HG02763 (cell line): Measurements from ENCODE around the gene NDE1.
"Not testable (repeated sequence)": the region's sequence is repeated elsewhere in the genome, so short reads cannot be mapped to it uniquely, and the experiment has no call there.

Experiments used
- ATAC-seq: cut with Tn5 transposase; IDR thresholded peaks from one replicate; pipeline ENCODE4 v1.9.1; 2021; ENCODE audit warnings: mild to moderate bottlenecking, moderate library complexity; ENCODE audit not compliant: unreplicated experiment

The NDE1 gene

GRCh38 chr16:15649727-15650018 is 372 bp upstream of the NDE1 start:
- ATAC-seq, result no peak

DNA sequence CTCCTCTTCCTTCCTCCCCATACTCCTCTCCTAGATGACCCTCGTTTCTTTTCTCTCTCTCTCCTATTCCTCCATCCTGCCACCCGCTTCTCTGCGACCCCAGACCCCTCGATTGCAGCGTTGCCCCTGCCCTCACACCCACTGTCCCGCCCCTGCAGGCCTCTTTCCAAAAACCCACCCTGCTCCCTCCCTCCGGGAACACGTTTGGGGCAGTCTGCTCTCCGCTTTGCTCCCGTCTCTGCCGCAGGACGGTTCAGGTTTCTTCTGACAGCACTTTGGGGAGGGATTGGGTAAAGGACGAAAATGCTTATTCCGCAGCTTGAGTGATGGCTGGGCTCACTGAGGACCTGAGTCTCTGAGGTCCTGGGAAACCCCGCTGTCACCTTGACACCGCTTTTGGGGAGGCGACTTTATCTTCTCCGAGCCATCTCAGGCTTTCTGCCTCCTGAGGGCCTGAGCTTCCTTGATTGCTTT is 690 bp downstream of the NDE1 start:
- ATAC-seq, result no peak

DNA sequence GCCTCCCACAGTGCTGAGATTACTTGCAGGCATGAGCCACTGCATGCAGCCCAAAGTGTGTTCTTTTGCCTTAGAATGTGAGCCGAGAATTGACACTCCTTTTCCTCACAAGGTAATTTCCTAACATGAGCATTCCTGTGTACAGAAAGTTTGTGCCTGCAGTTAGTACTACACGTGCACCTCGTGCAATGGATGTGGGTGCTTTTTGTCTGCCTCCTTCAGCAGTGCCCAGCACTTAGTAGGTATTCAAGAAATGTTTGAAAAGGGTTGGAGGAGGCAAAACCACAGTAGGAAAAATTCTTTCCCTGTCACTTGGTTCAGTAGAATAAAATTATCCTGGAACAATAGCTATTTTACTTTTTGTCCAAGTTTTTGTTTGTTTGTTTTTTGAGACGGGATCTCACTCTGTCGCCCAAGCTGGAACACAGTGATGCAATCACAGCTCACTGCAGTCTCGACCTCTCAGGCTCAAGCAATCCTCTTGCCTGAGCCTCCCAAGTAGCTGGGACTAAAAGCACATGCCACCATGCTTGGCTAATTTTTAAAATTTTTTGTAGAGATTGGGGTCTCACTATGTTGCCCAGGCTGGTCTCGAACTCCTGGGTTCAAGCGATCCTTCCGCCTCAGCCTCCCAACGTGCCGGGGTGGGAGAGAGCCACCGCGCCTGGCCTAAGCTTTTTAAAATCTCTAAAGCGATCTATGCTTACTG is 2.4 kb downstream of the NDE1 start:
- ATAC-seq, result no peak

- ATAC-seq, result no peak
Observed at GRCh38 chr16:15653227-15653626, 3.2 kb downstream of the NDE1 start.

DNA sequence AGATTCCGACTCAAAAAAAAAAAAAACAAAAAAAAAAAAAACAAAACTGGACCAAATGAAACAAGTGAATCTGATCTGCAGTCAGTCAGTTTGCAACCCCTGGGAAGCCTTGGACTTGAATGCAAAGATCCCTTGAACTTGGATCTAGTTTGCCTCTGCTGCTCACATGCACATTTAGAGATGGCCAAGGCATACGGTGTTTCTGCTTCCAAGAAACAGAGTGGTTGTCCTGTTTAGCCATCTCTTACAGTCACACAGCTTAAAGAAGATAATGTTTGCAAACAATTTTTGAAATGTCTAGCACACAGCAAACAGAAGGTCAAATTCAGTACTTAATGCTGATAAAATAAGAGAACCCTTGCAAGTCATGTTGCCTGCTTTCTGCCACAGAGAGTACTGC is 4.5 kb downstream of the NDE1 start:
- no peak for ATAC-seq

DNA sequence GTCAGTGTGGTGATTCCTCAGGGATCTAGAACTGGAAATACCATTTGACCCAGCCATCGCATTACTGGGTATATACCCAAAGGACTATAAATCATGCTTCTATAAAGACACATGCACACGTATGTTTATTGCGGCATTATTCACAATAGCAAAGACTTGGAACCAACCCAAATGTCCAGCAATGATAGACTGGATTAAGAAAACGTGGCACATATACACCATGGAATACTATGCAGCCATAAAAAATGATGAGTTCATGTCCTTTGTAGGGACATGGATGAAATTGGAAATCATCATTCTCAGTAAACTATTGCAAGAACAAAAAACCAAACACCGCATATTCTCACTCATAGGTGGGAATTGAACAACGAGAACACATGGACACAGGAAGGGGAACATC is 5.5 kb downstream of the NDE1 start:
- not testable (repeated sequence) for ATAC-seq

- no peak for ATAC-seq
Observed at GRCh38 chr16:15658149-15658548, 8.1 kb downstream of the NDE1 start.

DNA sequence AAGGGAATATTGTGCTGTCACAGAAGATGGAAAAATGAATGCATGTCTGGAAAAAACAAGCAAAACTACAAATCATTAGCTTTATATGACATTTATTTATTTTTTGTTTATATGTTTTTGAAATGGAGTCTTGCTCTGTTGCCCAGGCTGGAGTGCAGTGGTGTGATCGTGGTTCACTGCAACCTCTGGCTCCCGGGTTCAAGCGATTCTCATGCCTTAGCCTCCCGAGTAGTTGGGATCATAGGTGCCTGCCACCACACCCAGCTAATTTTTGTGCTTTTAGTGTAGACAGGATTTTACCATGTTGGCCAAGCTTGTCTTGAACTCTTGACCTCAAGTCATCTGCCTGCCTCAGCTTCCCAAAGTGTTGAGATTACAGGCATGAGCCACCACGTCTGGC is 8.5 kb downstream of the NDE1 start:
- ATAC-seq, result no peak

DNA sequence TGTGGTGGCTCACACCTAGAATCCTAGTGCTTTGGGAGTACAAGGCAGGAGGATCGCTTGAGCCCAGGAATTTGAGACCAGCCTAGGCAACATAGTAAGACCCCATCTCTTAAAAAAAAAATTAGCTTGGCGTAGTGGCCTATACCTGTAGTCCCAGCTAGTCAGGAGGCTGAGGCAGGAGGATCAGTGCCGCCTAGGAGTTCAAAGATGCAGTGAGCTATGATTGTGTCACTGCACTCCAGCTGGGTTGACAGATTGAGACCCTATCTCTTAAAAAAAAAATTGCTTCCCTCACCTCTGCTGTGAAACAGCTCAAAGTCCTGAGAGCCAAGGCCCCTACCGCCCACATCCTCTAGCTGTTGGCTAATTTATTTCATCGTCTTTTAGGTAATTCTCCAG is 10.2 kb downstream of the NDE1 start:
- no peak for ATAC-seq

DNA sequence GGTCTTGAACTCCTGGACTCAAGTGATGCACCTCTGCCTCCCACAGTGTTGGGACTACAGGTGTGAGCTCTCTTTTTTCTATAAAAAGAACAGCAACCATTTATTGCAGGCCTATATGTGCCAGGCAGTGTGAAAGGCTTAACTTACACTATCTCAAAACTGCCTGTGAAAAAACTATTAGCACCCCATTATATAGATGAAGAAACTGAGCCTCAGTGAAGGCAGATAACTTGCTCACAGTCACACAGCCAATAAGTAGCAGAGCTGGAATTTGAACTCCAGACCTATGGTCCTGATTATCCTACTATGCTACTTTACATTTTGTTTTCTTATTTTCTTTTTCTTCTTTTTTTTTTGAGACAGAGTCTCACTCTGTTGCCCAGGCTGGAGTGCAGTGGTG is 15.1 kb downstream of the NDE1 start:
- no peak for ATAC-seq

DNA sequence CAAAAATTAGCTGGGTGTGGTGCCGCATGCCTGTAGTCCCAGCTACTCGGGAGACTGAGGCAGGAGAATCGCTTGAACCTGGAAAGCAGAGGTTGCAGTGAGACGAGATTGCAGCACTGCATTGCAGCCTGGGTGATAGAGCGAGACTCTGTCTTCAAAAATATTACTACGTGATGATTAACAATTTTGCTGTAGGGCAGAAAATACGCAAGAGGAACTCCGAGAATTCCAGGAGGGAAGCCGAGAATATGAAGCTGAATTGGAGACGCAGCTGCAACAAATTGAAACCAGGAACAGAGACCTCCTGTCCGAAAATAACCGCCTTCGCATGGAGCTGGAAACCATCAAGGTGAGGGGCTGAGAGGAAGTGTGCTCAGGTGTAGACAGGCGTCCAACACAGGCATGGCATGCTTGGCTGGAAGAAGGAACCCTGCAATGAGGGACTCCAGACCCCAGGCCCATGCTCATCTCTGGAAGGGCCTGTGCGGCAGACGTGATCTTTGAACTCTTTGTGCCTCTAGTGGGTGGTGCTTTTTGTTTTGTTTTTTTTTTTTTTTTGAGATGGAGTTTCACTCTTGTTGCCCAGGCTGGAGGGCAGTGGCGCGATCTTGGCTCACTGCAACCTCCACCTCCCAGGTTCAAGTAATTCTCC is 17.2 kb downstream of the NDE1 start:
- ATAC-seq, result no peak

GRCh38 chr16:15671530-15672117 is 21.6 kb downstream of the NDE1 start:
- no peak for ATAC-seq

- not testable (repeated sequence) for ATAC-seq
Observed at GRCh38 chr16:15672127-15672513, 22.1 kb downstream of the NDE1 start.

DNA sequence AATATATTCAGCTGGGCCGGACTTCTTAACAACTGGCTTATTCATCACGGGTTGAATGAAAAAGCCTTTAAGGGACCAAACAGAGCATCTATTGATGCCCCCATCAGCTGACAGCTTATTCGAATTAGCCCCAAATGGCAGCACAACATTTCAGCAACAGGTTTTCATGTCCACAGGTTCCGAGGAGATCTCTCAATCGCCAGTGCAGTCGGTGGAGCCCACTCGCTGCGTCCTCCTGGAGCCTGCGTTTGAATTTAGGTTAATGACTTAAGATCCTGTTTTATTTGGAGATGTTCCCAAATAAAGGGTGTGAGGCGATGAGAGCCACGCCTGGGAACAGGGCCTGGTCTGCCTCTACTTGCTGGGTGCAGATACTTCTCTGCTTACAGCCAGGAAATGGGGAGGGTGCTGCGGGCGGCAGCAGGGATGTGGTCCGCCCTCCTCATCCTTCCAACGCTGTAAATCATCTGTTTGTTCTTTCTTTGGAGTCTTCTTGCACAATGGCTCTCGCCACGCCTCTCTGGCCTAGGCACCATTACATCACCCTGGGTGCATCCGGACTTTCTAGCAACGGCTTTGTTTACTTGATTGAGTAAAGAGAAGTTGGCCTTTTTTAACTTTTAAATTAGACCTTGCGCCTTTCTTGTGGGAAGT is 22.6 kb downstream of the NDE1 start:
- ATAC-seq, result no peak

DNA sequence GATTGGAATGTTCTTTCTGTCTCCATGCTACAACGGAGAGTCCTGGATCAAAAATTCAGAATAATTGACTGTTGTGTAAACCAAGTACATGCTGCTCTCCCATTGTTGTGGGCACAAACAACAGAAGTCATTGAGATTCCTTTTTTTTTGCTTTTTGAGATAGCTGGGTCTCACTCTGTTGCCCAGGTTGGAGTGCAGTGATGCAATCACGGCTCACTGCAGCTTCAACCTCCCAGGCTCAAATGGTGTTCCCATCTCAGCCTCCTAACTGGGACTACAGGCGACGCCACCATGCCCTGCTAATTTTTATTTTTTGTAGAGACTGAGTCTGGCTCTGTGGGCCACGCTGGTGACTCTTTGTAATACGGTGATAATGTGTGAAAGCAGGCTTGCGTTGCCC is 24.5 kb downstream of the NDE1 start:
- ATAC-seq, result no peak

DNA sequence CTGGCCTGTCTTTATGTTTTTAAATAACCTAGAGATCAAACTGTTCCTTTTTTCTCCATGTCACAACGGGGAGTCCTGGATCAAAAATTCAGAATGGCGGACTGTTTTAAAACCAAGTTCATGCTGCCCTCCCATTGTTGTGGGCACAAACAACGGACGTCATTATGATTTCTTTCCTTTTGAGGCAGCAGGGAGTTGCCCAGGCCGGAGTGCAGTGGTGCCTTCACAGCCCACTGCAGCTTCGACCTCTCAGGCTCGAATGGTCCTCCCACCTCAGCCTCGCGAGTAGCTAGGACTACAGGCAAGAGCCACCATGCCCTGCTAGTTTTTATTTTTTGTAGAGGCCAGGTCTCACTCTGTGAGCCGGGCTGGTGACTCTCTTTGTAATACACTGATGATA is 26.5 kb downstream of the NDE1 start:
- no peak for ATAC-seq

DNA sequence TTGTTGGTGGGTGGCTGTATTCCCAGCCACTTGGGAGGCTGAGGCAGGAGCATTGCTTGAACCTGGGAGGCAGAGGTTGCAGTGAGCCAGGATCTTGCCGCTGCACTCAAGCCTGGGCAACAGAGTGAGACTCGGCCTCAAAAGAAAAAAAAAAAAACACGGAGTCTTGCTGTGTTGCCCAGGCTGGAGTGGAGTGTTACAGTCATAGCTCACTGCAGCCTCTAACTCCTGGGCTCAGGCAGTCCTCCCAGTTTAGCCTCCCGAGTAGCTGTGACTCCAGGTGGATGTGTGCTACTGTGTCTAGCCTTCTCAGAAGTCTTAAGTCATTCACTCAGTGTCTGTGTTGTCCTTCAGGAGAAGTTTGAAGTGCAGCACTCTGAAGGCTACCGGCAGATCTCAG is 27.4 kb downstream of the NDE1 start:
- no peak for ATAC-seq

GRCh38 chr16:15682105-15682570 is 32.1 kb downstream of the NDE1 start:
- ATAC-seq, result no peak

DNA sequence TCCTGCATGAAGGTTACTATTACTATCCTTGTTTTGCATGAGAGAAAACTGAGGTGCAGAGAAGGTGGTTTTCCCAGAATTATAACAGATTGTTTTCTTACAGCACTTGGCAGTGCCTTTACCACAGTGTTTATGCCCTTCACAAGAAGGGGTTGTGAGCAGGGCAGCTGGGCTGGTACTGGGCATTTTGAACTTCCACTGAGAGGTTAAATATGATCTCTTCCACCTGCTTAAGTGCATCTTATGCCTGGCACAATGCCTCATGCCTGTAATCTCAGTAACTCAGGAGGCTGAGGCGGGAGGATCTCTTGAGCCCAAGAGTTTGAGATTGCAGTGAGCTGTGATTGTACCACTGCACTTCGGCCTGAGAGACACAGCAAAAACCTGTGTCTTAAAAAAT is 36.2 kb downstream of the NDE1 start:
- ATAC-seq, result no peak

GRCh38 chr16:15689290-15689689 is 39.2 kb downstream of the NDE1 start:
- ATAC-seq, result no peak

- ATAC-seq, result no peak
Observed at GRCh38 chr16:15690296-15690695, 40.3 kb downstream of the NDE1 start.

GRCh38 chr16:15691046-15691445 is 41.0 kb downstream of the NDE1 start:
- no peak for ATAC-seq
